Measurements from ENCODE around the gene INSYN2B. TPM values are rescaled to one million over a fixed set of nuclear protein-coding genes. Genes with fewer than 3 reads are reported as not detected.

The INSYN2B gene
- total RNA-seq, 3 donors from 2014 or later, result not detected

- Mint-ChIP-seq H3K4me3 (no peak overlapping the region), H3K36me3 (ENCODE audit: insufficient read depth) (peaks cover 37% of the 10 kb centered on the region), H3K4me1 (ENCODE audit: low read depth) (peaks cover 43% of the 10 kb centered on the region), H3K9me3 (no peaks in the 10 kb centered on the region), H3K27me3 (ENCODE audit: low read depth) (no peaks in the 10 kb centered on the region)
- ATAC-seq (no peak), DNase-seq (no peak)
Observed at GRCh38 chr5:169934990-169935389, 45.3 kb downstream of the INSYN2B start.

DNA sequence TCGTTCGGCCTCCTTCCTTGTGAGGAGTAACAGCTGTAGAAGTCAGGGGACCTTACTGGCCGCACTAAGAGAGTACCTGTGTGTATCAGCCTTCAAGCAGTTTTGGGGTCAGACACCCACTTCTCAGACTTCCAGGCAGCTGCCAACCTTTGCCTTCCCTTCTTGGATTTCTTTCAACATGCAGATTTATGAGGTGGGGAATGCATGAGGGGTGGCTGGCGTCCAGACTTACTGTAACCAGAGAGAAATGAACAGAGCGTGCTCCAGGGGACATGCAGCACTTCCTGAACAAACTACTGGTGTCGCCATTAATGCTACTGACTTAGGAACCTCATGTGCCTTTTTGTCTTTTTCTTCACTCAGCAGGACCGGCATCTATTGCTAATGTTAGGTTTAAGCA, 46.7 kb downstream of the INSYN2B start:
- Mint-ChIP-seq H3K36me3 (ENCODE audit: insufficient read depth) (peaks cover 40% of the 10 kb centered on the region), H3K4me1 (ENCODE audit: low read depth) (peaks cover 43% of the 10 kb centered on the region)

GRCh38 chr5:169933127-169933526, 47.2 kb downstream of the INSYN2B start:
- ATAC-seq (no peak), DNase-seq (no peak)
- no peaks in the 10 kb centered on the region for H3K27me3 Mint-ChIP-seq (ENCODE audit: low read depth)
- peaks cover 47% of the 10 kb centered on the region for H3K4me1 Mint-ChIP-seq (ENCODE audit: low read depth)
- no peak overlapping the region for H3K4me3 Mint-ChIP-seq
- H3K9me3 Mint-ChIP-seq, result no peaks in the 10 kb centered on the region
- H3K36me3 Mint-ChIP-seq (ENCODE audit: insufficient read depth), result peaks cover 43% of the 10 kb centered on the region

More for the DNA sequence above, 46.7 kb downstream of the INSYN2B start:
- Mint-ChIP-seq H3K27me3 (ENCODE audit: low read depth) (no peaks in the 10 kb centered on the region), H3K9me3 (no peaks in the 10 kb centered on the region), H3K4me3 (no peak overlapping the region)
- DNase-seq (no peak), ATAC-seq (no peak)

DNA sequence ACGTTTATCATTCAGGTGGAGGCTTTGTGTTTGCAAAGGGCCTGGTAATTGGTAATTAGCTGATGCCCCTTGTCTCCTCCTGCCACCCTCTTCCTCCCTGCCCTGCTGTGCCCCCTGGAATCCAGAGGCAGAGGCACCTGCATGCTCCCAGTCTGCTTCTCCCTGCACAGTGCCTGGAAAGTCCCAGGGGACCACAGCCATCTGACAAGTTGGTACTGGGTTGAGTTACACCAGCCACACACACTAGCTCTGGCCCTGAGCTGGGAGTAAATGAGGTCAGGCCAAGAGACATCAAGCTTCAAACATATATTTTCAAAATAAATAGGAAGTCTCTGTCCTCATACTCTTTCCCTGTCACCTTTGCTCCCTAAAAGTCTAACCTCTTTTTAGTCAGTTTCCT, 56.3 kb downstream of the INSYN2B start:
- no peaks in the 10 kb centered on the region for H3K9me3 Mint-ChIP-seq
- peaks cover 33% of the 10 kb centered on the region for H3K36me3 Mint-ChIP-seq (ENCODE audit: insufficient read depth)
- H3K4me1 Mint-ChIP-seq (ENCODE audit: low read depth), result peaks cover 10% of the 10 kb centered on the region
- no peaks in the 10 kb centered on the region for H3K27me3 Mint-ChIP-seq (ENCODE audit: low read depth)
- ATAC-seq, result no peak
- no peak overlapping the region for H3K4me3 Mint-ChIP-seq
- no peak for DNase-seq

- Mint-ChIP-seq H3K4me1 (ENCODE audit: low read depth) (peaks cover 6% of the 10 kb centered on the region), H3K36me3 (ENCODE audit: insufficient read depth) (peaks cover 30% of the 10 kb centered on the region), H3K27me3 (ENCODE audit: low read depth) (no peaks in the 10 kb centered on the region), H3K4me3 (no peak overlapping the region), H3K9me3 (no peaks in the 10 kb centered on the region)
- DNase-seq (no peak), ATAC-seq (no peak)
Observed at GRCh38 chr5:169922474-169922873, 57.8 kb downstream of the INSYN2B start.

DNA sequence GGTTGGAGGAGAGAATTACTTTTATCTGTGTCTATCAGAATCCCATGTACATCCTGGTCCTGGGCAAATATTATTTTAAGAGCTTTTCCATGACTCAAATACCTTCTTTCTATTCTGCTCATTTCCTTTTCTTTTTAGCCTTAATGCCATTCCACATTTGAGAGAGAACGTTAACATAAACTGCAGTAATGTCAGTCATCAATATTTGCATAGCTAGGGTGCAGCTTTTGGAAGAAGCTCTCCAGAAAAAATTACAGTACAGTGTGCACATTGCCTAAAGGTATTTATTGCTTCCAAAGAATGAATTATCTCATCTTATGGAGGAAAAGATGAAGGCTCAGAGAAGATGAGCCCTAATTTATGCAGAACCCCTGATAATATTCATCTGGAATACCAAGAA, 58.3 kb downstream of the INSYN2B start:
- ATAC-seq (no peak), DNase-seq (no peak)
- Mint-ChIP-seq H3K4me3 (no peak overlapping the region), H3K9me3 (no peaks in the 10 kb centered on the region), H3K4me1 (ENCODE audit: low read depth) (peaks cover 6% of the 10 kb centered on the region), H3K27me3 (ENCODE audit: low read depth) (no peaks in the 10 kb centered on the region), H3K36me3 (ENCODE audit: insufficient read depth) (peaks cover 34% of the 10 kb centered on the region)

- H3K27me3 Mint-ChIP-seq (ENCODE audit: low read depth), result no peaks in the 10 kb centered on the region
- H3K9me3 Mint-ChIP-seq, result no peaks in the 10 kb centered on the region
- ATAC-seq (no peak), DNase-seq (no peak)
- peaks cover 35% of the 10 kb centered on the region for H3K36me3 Mint-ChIP-seq (ENCODE audit: insufficient read depth)
- H3K4me3 Mint-ChIP-seq, result no peak overlapping the region
- peaks cover 6% of the 10 kb centered on the region for H3K4me1 Mint-ChIP-seq (ENCODE audit: low read depth)
Observed at GRCh38 chr5:169921384-169921783, 58.9 kb downstream of the INSYN2B start.

DNA sequence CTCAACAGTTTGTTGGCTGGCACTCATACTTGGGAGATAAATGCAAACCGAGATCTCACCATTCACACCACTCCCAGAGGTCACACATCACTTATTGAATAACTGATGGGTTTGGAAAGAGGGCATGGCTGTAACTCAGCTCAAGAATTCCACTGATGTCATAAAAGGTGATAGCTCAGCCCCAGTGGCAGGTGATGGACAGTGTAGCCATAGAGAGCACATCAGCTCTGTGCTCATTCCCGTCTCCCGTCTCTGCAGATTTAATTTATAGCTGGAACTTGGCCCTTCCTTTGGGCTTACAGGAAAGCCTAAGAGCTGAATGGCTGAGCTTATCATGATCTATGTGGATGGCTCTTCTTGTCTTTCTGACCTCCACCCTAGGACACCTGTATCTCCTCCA, 59.8 kb downstream of the INSYN2B start:
- Mint-ChIP-seq H3K4me1 (ENCODE audit: low read depth) (peaks cover 7% of the 10 kb centered on the region), H3K9me3 (no peaks in the 10 kb centered on the region), H3K27me3 (ENCODE audit: low read depth) (no peaks in the 10 kb centered on the region), H3K4me3 (no peak overlapping the region), H3K36me3 (ENCODE audit: insufficient read depth) (peaks cover 38% of the 10 kb centered on the region)
- DNase-seq (no peak), ATAC-seq (no peak)

DNA sequence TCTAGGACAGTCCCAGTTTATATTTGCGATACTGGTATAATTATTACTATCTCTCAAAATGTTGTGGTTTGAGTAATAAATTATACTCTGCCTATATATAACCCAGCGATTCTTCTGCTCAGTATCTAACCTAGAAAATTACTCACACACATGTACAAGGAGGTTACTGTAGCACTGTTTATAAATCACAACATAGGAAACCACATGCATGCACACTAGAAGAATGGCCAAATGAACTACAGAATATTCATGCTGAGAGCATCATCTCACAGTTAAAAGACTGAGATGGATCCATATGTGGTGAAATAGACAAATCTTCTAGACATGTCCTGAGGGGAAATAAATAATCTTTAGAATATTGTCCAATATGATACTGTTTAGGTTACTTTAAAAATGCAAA, 62.1 kb downstream of the INSYN2B start:
- DNase-seq, result no peak
- Mint-ChIP-seq H3K36me3 (ENCODE audit: insufficient read depth) (peaks cover 35% of the 10 kb centered on the region), H3K4me3 (no peak overlapping the region), H3K9me3 (no peaks in the 10 kb centered on the region), H3K27me3 (ENCODE audit: low read depth) (no peaks in the 10 kb centered on the region), H3K4me1 (ENCODE audit: low read depth) (peaks cover 7% of the 10 kb centered on the region)
- no peak for ATAC-seq

DNA sequence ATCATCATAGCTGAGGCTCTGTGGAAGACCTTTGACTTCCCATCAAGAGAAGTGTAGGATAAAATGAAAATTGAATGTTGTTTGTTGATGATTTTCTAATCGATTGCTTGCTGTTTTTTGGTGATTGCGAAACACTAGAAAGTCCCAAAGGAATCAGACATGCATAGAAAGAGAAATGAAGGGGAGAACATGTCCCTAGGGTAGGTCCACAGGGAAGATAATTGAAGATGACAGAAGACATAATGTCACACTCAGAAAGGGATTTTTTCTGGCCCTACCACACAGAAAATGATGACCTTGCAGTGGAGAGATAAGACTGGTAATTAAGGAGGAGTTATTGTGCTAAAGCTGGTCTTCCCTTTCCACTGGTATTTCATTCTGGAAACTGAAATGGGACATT, 62.8 kb downstream of the INSYN2B start:
- DNase-seq (no peak), ATAC-seq (no peak)
- Mint-ChIP-seq H3K9me3 (no peaks in the 10 kb centered on the region), H3K4me3 (no peak overlapping the region), H3K4me1 (ENCODE audit: low read depth) (peaks cover 7% of the 10 kb centered on the region), H3K27me3 (ENCODE audit: low read depth) (no peaks in the 10 kb centered on the region), H3K36me3 (ENCODE audit: insufficient read depth) (peaks cover 35% of the 10 kb centered on the region)

GRCh38 chr5:169914766-169915165, 65.5 kb downstream of the INSYN2B start:
- Mint-ChIP-seq H3K4me3 (no peak overlapping the region), H3K36me3 (ENCODE audit: insufficient read depth) (peaks cover 37% of the 10 kb centered on the region), H3K27me3 (ENCODE audit: low read depth) (no peaks in the 10 kb centered on the region), H3K4me1 (ENCODE audit: low read depth) (peaks cover 7% of the 10 kb centered on the region), H3K9me3 (no peaks in the 10 kb centered on the region)
- ATAC-seq (no peak), DNase-seq (no peak)

DNA sequence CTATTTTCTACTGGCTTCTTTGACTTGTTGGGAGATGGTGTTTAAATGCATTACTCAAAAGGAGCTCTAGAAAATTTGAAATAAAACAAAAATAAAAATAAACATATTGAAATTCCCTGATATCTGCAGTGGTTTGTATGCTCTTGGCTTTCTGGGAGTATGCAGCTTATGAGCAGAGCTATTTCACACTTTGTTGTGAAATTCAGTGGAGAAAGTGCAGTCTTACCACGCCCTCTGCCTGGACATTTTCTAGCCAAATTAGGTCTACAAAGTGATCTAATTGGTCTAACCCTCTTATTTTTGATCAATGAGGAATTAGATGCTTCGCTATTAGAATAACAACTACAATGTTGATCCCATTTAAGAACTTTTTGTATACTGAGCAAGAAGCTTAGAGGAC, 66.8 kb downstream of the INSYN2B start:
- Mint-ChIP-seq H3K36me3 (ENCODE audit: insufficient read depth) (peaks cover 31% of the 10 kb centered on the region), H3K27me3 (ENCODE audit: low read depth) (no peaks in the 10 kb centered on the region), H3K9me3 (no peaks in the 10 kb centered on the region), H3K4me3 (no peak overlapping the region), H3K4me1 (ENCODE audit: low read depth) (peaks cover 7% of the 10 kb centered on the region)
- no peak for ATAC-seq
- DNase-seq, result no peak

- DNase-seq (no peak), ATAC-seq (no peak)
- H3K4me1 Mint-ChIP-seq (ENCODE audit: low read depth), result peaks cover 7% of the 10 kb centered on the region
- no peak overlapping the region for H3K4me3 Mint-ChIP-seq
- H3K36me3 Mint-ChIP-seq (ENCODE audit: insufficient read depth), result peaks cover 22% of the 10 kb centered on the region
- no peaks in the 10 kb centered on the region for H3K9me3 Mint-ChIP-seq
- H3K27me3 Mint-ChIP-seq (ENCODE audit: low read depth), result no peaks in the 10 kb centered on the region
Observed at GRCh38 chr5:169911448-169912212, 68.7 kb downstream of the INSYN2B start.

DNA sequence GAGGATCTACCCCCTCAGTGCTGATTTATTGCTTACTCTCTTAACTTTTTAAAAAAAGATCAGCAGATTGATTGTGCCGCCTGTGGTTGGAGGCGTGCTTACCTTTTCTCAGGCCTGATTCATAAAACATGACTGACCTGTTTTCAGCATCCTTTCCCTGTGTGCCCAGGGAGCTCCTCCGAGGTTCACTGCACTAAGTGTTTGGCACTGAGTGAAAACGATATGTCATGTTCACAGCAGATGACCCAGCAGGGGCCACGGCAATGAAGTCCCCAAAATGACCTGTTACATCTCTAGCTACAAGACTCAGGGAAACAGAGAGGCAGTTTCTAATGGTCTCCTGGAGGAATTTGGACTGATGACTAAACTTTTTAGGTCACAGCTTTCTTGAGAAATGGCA, 69.9 kb downstream of the INSYN2B start:
- H3K4me3 Mint-ChIP-seq, result no peak overlapping the region
- H3K9me3 Mint-ChIP-seq, result no peaks in the 10 kb centered on the region
- H3K36me3 Mint-ChIP-seq (ENCODE audit: insufficient read depth), result peaks cover 16% of the 10 kb centered on the region
- H3K4me1 Mint-ChIP-seq (ENCODE audit: low read depth), result peaks cover 3% of the 10 kb centered on the region
- H3K27me3 Mint-ChIP-seq (ENCODE audit: low read depth), result no peaks in the 10 kb centered on the region
- DNase-seq, result no peak
- no peak for ATAC-seq

DNA sequence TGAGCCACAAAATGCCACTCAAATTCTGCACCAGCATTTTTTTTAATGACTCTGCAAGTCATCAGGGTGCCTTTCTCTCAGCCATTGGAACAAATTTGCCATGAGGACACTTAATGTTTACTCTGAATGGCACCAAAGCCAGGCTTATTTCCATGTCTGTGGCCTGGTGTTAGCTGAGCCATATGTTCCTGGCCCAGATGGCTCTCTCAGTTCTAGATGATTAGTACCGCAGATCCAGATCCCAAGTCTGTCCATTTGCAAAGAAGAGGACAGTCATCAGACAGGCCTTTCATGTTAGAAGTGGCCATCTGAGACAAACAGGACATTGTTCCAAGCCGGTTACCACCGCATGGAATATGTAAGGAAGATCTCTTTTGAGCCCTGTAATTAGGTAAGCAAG, 70.3 kb downstream of the INSYN2B start:
- Mint-ChIP-seq H3K36me3 (ENCODE audit: insufficient read depth) (peaks cover 16% of the 10 kb centered on the region), H3K4me1 (ENCODE audit: low read depth) (peaks cover 3% of the 10 kb centered on the region), H3K27me3 (ENCODE audit: low read depth) (no peaks in the 10 kb centered on the region), H3K4me3 (no peak overlapping the region), H3K9me3 (no peaks in the 10 kb centered on the region)
- DNase-seq (no peak), ATAC-seq (no peak)

Data from activated T-cell treated with anti-CD3 and anti-CD28 coated beads, Interleukin-2, amount 50 U/mL, for 4 hours (primary cell).